Measurements from ENCODE around the gene SLC26A11.

DNA sequence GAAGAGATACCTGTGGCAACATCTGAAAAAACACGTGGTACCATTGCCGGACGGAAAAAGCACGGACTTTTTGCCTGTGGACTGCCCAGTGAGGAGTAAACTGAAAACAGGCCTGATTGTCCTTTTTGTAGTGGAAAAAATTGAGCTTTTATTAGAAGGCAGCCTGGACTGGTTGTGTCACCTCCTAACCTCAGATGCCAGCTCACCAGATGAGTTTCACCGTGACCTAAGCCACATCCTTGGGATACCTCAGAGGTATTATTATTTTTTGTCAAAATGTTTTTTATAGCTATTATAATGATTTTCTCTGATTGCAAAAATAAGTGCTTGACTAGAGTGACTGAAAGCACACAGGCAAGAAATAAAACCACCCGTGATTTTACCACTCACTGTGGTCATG lies 75.3 kb downstream of the SLC26A11 start:
- TF ChIP-seq, protein P1, sequence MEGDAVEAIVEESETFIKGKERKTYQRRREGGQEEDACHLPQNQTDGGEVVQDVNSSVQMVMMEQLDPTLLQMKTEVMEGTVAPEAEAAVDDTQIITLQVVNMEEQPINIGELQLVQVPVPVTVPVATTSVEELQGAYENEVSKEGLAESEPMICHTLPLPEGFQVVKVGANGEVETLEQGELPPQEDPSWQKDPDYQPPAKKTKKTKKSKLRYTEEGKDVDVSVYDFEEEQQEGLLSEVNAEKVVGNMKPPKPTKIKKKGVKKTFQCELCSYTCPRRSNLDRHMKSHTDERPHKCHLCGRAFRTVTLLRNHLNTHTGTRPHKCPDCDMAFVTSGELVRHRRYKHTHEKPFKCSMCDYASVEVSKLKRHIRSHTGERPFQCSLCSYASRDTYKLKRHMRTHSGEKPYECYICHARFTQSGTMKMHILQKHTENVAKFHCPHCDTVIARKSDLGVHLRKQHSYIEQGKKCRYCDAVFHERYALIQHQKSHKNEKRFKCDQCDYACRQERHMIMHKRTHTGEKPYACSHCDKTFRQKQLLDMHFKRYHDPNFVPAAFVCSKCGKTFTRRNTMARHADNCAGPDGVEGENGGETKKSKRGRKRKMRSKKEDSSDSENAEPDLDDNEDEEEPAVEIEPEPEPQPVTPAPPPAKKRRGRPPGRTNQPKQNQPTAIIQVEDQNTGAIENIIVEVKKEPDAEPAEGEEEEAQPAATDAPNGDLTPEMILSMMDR (IDR thresholded peaks at IDR 0.05): no peak
- TF ChIP-seq ZC3H11A (IDR thresholded peaks at IDR 0.05) (no peak), EP300 (IDR thresholded peaks at IDR 0.05) (no peak), NFE2L2 (conservative IDR thresholded peaks at IDR 0.05; ENCODE audit: low read length) (no peak), KDM1A (IDR thresholded peaks at IDR 0.05; ENCODE audit: low read depth) (no peak), MAFK (IDR thresholded peaks at IDR 0.05; ENCODE audit: partially characterized antibody) (no peak), HDAC2 (IDR thresholded peaks at IDR 0.05) (no peak), POLR2A (IDR thresholded peaks at IDR 0.05; ENCODE audit: low read length) (no peak), KDM5A (IDR thresholded peaks at IDR 0.05) (no peak)
- TF ChIP-seq, protein P2, sequence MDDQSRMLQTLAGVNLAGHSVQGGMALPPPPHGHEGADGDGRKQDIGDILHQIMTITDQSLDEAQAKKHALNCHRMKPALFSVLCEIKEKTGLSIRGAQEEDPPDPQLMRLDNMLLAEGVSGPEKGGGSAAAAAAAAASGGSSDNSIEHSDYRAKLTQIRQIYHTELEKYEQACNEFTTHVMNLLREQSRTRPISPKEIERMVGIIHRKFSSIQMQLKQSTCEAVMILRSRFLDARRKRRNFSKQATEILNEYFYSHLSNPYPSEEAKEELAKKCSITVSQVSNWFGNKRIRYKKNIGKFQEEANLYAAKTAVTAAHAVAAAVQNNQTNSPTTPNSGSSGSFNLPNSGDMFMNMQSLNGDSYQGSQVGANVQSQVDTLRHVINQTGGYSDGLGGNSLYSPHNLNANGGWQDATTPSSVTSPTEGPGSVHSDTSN (IDR thresholded peaks at IDR 0.05): no peak
- TF ChIP-seq, protein P3, sequence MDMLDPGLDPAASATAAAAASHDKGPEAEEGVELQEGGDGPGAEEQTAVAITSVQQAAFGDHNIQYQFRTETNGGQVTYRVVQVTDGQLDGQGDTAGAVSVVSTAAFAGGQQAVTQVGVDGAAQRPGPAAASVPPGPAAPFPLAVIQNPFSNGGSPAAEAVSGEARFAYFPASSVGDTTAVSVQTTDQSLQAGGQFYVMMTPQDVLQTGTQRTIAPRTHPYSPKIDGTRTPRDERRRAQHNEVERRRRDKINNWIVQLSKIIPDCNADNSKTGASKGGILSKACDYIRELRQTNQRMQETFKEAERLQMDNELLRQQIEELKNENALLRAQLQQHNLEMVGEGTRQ (IDR thresholded peaks at IDR 0.05): no peak
- TF ChIP-seq, protein P4, sequence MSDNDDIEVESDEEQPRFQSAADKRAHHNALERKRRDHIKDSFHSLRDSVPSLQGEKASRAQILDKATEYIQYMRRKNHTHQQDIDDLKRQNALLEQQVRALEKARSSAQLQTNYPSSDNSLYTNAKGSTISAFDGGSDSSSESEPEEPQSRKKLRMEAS (IDR thresholded peaks at IDR 0.05): no peak

All from A549 (cell line).